Sciatic nerve (tissue), 2 donors: ENCODE results near the gene SLC13A5. TPM values are rescaled to one million over a fixed set of nuclear protein-coding genes. Genes with fewer than 3 reads are reported as not detected.
"Not testable (repeated sequence)": the region's sequence is repeated elsewhere in the genome, so short reads cannot be mapped to it uniquely, and the experiment has no call there.

ENCODE experiments used
- ATAC-seq: fragments of 200-7000 bp; cut with Tn5 transposase; one replicate; pipeline ENCODE4 v1.9.1; 2020; ENCODE audit warnings: mild to moderate bottlenecking, moderate library complexity
- DNase-seq: peaks from one replicate; pipeline ENCODE4 v3.0.0-alpha.2; 2020; ENCODE audit warnings: low spot score
- intact Hi-C: fragments of 100-400 bp; cut with DNase I; formaldehyde crosslinking; loops from one replicate; pipeline ENCODE4 v1.14.2; 2022
- total RNA-seq: library from RNA; stranded (reverse); fragmentation: NEBNext Ultra II Directional; extraction: Animal tissue kit (Norgen Biotek cat#: 25700); gene quantifications from one replicate; pipeline ENCODE4 v1.2.1, GENCODE V29; 2021
- donor health status: DM: no; HTN: no; CAD: no.
- donor health status: DM: no; HTN: no; CAD: no.

SLC13A5 gene
- total RNA-seq: 0.62 TPM

- DNase-seq (no peak), ATAC-seq (no peak)
- intact Hi-C loops: no loop called here
These were observed at the start of gene SLC13A5 for GRCh38 chr17:6713130-6713917. SLC13A5 (minus strand) TSS chr17:6713369; CDS start chr17:6713333, 36 bp downstream.

- DNase-seq (no peak), ATAC-seq (no peak)
- intact Hi-C loops: no loop called here
These were observed 48.6 kb upstream of the SLC13A5 start for GRCh38 chr17:6761779-6762178.

DNA sequence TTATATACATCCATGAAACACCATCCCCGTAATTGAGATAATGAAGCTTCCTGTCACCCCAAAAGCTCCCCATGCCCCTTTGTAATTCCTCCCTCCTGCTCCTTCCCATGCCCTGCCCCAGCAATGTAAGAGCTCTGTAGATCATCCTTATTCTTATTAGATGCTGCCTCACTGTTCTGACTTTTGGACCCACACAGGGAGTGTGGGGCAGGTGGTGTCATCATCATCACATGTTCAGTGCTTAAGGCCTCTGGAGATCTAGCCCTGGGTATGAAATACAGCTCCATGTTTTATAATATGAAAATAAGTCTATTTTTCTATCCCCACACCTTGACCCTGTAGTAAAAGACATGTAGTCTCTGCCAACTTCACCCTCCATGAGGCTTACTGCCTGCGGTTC, 44.6 kb upstream of the SLC13A5 start:
- DNase-seq: no peak
- ATAC-seq: no peak
- intact Hi-C loops: no loop called here

GRCh38 chr17:6756425-6757031, 43.4 kb upstream of the SLC13A5 start:
- no peak for ATAC-seq
- DNase-seq: no peak
- intact Hi-C loops: no loop called here

DNA sequence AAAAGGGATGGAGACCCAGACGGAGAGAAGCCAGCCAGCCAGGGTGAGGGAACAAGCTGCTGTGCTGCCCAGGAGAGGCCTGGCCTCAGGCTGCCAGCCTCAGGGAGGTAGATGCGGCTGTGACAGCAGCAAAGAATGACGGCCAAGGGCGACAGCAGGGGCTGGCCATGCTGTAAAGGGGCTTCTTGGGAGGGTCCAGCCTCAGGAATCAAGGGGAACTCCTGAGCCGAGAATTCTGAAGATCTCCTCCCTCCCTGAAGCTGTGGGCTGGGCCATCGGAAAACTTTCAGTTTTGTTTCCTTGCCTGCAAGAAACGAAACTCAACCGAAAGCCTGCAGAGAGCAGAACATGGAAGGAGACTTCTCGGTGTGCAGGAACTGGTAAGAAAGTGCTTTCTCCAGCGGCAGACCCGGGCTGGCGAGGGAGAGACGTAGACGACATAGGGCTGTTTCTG, 42.6 kb upstream of the SLC13A5 start, which contains the start of gene XAF1:
TSS of gene XAF1 (plus strand) at position 316 of the 454 bp plus-strand sequence. CDS start at position 349, 33 bp downstream.
- intact Hi-C loops: no loop called here
- DNase-seq: no peak
- peak; percentile 73 for ATAC-seq

- intact Hi-C loops: no loop called here
- ATAC-seq (peak; percentile 38), DNase-seq (no peak)
These were observed 42.1 kb upstream of the SLC13A5 start for GRCh38 chr17:6755281-6755680.

DNA sequence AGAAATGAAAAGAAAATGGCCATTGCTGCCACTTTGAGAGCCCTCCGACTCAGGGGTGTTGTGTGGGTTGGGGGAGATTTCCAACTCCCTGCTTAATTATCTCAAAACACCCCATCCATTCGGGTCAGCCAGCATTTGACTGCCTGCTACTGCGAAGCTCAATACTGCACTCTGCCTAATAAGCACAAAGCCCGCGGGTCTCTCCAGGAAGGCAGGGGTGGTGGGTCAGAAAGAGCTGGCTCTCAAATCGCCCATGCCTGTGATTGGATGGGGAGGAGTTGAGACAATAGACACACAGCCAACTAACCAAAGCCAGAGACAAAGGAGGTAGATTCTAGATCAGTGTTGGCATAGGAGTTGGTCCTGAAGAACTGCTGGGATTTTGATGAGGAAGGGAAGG, 40.4 kb upstream of the SLC13A5 start:
- DNase-seq (no peak), ATAC-seq (no peak)
- intact Hi-C loops: no loop called here

DNA sequence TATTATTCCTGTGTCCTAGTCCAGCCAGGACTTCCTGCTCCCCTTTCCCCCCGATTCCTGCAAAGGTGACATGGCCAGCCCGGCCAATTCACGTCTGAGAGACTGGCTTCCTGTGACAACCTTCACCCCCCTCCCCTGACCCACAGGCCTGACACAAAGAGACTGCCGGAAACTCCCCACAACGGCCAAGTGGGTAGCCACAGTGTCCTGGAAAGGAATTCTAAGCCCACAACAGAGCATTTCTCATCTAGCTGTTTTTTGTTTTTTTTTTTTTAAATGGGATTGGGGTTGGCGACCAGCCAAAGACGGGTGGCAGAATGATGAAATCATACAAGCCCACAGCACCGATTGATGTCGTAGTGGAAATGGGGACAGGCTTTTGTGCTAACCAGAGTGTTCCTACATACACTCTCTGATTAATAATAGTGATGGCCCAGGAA, 39.9 kb upstream of the SLC13A5 start:
- intact Hi-C loops: no loop called here
- DNase-seq (peak; percentile 69), ATAC-seq (peak; percentile 69)

- ATAC-seq: peak; percentile 68
- no peak for DNase-seq
- intact Hi-C loops: no loop called here
These were observed 39.1 kb upstream of the SLC13A5 start for GRCh38 chr17:6752068-6752909.

DNA sequence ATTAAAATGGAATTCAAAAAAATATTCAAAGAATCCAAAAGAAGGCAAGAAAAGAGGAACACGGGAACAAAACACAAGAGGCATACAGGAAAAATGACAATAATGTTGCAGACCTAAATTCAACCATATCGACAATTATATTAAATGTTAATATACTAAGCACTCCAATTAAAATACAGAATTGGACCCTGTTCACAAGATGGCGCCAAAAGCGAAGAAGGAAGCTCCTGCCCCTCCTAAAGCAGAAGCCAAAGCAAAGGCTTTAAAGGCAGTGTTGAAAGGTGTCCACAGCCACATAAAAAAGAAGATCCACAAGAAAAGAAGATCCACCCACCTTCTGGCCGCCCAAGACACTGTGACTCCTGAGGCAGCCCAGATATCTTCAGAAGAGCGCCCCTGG, 36.4 kb upstream of the SLC13A5 start:
- ATAC-seq: no peak
- intact Hi-C loops: no loop called here
- DNase-seq: no peak

- no peak for ATAC-seq
- intact Hi-C loops: no loop called here
- DNase-seq: no peak
These were observed 35.4 kb upstream of the SLC13A5 start for GRCh38 chr17:6748617-6749016.

GRCh38 chr17:6746665-6747064, 33.5 kb upstream of the SLC13A5 start:
- ATAC-seq, DNase-seq, intact Hi-C loops: not testable (repeated sequence)

DNA sequence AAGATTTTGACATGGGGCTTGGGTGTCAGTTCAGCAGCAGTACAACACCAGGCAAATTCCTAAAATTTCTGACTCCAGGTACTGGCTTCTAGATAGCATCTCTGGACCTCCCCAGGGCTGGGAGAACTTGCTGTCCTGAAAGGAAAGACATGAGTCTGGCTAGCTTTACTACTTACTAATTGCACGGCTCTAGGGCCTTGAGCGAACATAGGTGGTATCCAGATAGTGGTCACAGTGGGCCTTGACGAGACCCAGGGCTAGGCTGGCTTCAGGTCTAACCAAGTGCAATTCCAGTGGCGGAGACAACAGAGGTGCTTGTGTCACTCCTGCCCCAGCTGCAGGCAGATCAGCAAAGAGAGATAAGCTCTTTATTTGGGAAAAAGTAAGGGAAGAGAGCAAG, 16.4 kb upstream of the SLC13A5 start:
- ATAC-seq: no peak
- no peak for DNase-seq
- intact Hi-C loops: no loop called here

DNA sequence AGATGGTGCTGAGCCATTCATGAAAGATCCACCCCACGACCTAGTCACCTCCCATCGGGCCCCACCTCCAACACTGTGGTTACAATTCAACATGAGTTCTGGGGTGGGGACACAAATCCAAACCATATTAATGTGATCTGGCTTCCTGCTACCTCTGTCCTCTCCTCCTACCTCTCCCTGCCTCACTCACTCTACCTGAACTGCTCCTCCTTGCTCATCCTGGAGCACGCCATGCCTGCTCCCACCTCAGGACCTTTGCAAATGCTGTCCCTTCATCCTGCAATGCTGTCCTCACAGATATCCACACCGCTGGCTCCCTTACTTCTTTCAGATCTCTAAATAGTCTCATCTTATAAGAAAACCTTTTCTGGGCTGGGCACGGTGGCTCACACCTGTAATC, 10.8 kb upstream of the SLC13A5 start:
- intact Hi-C loops: no loop called here
- no peak for DNase-seq
- no peak for ATAC-seq

DNA sequence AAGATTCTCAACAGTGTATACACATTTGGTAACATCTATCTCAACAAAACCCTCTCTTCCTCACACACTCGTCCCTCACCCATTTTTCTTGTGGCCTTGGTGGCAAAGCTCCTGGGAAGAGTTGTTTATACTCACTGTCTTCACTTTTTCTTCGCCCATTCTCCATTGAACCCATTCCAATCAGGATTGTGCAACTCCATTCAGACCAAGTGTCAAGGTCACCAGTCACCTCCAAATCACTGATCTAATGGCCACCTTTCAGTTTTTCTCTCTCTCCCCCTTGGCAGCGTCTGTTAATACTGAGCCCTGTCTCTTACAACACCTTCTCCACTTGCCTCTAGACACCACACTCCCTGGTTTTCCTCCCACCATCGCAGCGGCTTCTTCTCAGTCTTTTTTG, 8.6 kb upstream of the SLC13A5 start:
- ATAC-seq (no peak), DNase-seq (no peak)
- intact Hi-C loops: no loop called here

DNA sequence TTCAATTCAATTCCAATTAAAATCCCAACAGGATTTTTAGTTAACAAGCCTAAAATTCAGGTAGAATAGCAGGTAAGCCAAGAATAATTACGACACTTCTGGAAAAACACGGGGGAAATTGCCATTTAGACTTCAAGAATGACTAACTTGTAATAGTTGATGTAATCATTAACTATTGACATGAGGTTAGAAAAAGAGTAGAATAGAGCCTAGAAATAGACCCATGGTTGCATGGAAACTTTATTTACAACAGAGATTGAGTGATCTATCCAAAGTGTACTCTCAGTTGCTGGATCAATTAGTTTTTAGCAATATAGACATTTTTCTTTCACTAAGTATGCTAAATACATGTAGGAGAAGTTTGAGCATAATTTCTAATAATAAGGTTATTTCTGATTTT, 3.6 kb upstream of the SLC13A5 start:
- DNase-seq (no peak), ATAC-seq (no peak)
- intact Hi-C loops: no loop called here

- no peak for DNase-seq
These were observed 1.2 kb upstream of the SLC13A5 start for GRCh38 chr17:6714315-6714874.

GRCh38 chr17:6713918-6714271, 726 bp upstream of the SLC13A5 start:
- DNase-seq: no peak
- intact Hi-C loops: no loop called here
- no peak for ATAC-seq

More at GRCh38 chr17:6714315-6714874, 1.2 kb upstream of the SLC13A5 start:
- no peak for ATAC-seq
- intact Hi-C loops: no loop called here

GRCh38 chr17:6712854-6713129, 377 bp downstream of the SLC13A5 start:
- intact Hi-C loops: no loop called here
- no peak for ATAC-seq
- DNase-seq: no peak
